Camera-type eye (tissue), 1 donor: ENCODE results near the gene OR4D11. TPM values are rescaled to one million over a fixed set of nuclear protein-coding genes. Genes with fewer than 3 reads are reported as not detected.

Source experiments
- total RNA-seq: library from RNA; depleted of rRNA; stranded (reverse); fragments of >200 nt; gene quantifications from one replicate; pipeline ENCODE4 v1.2.3, GENCODE V29; 2014

The OR4D11 gene
- total RNA-seq, result not detected

DNA sequence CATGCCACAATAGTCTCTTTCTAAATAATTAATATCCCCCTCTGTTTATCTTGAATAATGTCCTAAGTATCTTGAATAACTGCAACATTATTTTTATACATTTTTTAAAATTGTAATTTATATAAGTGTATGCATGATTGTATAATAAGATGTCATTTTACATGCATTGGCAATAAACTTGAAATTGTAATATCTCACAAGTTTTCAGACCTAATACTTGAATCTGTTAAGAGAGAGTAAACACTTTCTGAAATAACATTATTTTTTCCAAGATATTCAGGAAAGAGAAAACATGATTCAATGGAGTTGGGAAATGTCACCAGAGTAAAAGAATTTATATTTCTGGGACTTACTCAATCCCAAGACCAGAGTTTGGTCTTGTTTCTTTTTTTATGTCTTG lies at the start of gene OR4D11:
OR4D11 (plus strand) TSS at position 301 of the 400 bp plus-strand sequence; CDS start at position 301, 0 bp downstream.

DNA sequence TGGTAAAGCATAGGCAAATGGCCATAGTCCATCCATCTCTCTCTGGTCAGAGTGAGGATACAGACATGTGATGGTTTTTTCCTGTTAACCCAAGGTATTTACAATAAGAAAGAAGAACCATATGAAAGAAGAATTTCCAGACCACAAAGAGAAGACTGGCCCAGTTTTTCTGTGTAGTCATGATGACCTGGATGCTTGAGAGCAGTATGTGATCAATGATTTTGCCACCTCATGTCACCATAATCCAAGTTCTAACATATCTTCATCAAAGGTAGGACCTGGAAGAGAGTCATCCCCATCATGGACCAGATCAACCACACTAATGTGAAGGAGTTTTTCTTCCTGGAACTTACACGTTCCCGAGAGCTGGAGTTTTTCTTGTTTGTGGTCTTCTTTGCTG lies 46.7 kb upstream of the OR4D11 start, which contains the start of gene OR4D6:
OR4D6 (plus strand) TSS at position 301 of the 400 bp plus-strand sequence; CDS start at position 301, 0 bp downstream.

DNA sequence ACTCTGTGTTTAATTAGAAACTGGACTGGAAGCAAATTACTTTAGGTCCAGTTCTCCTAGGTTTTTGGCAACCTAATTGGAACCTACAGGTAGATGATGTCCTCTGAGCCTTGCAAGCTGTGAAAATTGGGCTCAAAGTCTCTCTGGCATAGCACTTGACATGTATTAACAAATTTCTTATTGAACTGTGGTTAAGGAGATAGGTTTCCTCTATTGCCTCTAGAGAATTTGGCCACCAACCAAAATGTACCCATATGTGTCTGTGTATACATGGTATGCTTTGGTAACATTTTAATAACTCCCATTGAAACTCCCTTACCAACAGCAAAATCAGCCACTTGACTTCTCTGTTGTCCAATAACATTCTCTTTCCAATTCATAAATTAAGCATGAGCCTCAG lies 30.4 kb upstream of the OR4D11 start, which contains the start of gene OR4D10:
OR4D10 (plus strand) TSS at position 301 of the 400 bp plus-strand sequence. CDS start 4,115 bp downstream, outside the sequence.

DNA sequence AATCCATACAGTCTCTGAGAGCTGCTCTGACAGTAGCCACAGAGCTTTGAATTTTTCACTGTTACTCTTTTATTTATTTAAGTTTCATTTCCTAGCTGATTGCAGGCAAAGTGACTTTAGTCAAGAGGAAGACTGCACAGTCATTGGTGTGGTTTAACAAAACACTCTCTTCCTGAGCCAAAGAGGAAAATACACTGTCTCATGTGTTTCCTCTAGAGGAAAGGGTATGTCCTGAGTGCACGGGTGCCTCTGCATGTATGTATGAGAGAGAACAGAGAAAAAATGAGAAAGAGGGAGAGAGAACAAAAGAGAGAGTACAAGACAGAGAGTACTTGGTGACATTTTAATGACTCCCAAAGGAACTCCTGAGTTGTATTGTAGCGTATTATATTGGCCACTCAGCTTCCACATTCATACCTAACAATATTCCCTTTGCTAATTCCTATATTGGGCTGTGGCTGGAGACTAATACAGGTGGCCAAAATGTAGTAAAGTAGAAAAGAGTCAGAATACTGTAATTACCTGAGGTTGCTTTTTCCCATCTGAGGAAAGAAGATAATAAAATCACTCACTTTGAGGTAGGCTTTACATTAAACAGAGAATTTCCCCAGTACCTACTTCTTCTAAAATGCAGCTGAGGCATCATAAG lies 7.7 kb downstream of the OR4D11 start, which contains the start of gene OR4D9:
OR4D9 (plus strand) TSS at position 599 of the 649 bp plus-strand sequence. CDS start 3,374 bp downstream, outside the sequence.

Other genes with a start within 250 kb of the OR4D11 start
- not detected for gene OR5AN1, start 144.7 kb upstream of the OR4D11 start, total RNA-seq
- not detected for gene OR5A2, start 77.2 kb upstream of the OR4D11 start, total RNA-seq
- not detected for gene OR5A1, start 67.1 kb upstream of the OR4D11 start, total RNA-seq
- gene OR4D6, start 46.6 kb upstream of the OR4D11 start, total RNA-seq, result not detected
- not detected for gene OR4D10, start 30.3 kb upstream of the OR4D11 start, total RNA-seq
- gene OR4D9, start 8.0 kb downstream of the OR4D11 start, total RNA-seq, result not detected
- gene OSBP, start 112.2 kb downstream of the OR4D11 start, total RNA-seq, result 50.8 TPM
- gene PATL1, start 165.5 kb downstream of the OR4D11 start, total RNA-seq, result 15.5 TPM
- gene OR10V1, start 210.3 kb downstream of the OR4D11 start, total RNA-seq, result not detected